AG10803 (cell line): ENCODE data around the gene IGF2BP2.

Source experiments
- DNase-seq: peaks from one replicate; pipeline ENCODE4 v3.0.0; 2010; ENCODE audit warnings: low read depth
- H3K4me3 ChIP-seq: 2 replicates; pipeline ENCODE4 v1.5.1; 2011; ENCODE audit warnings: mild to moderate bottlenecking, low read length, control low read depth
- CTCF ChIP-seq: conservative IDR thresholded peaks from 2 replicates; pipeline ENCODE4 v1.5.1; 2011; ENCODE audit warnings: mild to moderate bottlenecking, low read length, control low read depth, inconsistent platforms

The IGF2BP2 gene

GRCh38 chr3:185623939-185624665 is 200.7 kb downstream of the IGF2BP2 start:
- H3K4me3 ChIP-seq = no peak overlapping the region
- no peak for TF ChIP-seq CTCF
- DNase-seq = no peak

- no peak overlapping the region for H3K4me3 ChIP-seq
- TF ChIP-seq CTCF = no peak
- no peak for DNase-seq
Measured at GRCh38 chr3:185613016-185613415, 211.8 kb downstream of the IGF2BP2 start.

GRCh38 chr3:185606196-185606595 is 218.6 kb downstream of the IGF2BP2 start:
- no peak for DNase-seq
- no peak overlapping the region for H3K4me3 ChIP-seq
- TF ChIP-seq CTCF = no peak

- no peak overlapping the region for H3K4me3 ChIP-seq
- no peak for TF ChIP-seq CTCF
- DNase-seq = no peak
Measured at GRCh38 chr3:185605566-185605965, 219.3 kb downstream of the IGF2BP2 start.

- TF ChIP-seq CTCF = no peak
- no peak overlapping the region for H3K4me3 ChIP-seq
- DNase-seq = no peak
Measured at GRCh38 chr3:185595526-185595925, 229.3 kb downstream of the IGF2BP2 start.

- H3K4me3 ChIP-seq = no peak overlapping the region
- no peak for TF ChIP-seq CTCF
- no peak for DNase-seq
Measured at GRCh38 chr3:185594073-185594472, 230.8 kb downstream of the IGF2BP2 start.
